GM23338 (cell line): ENCODE data around the gene COX7A1.
"Not testable (repeated sequence)": the region's sequence is repeated elsewhere in the genome, so short reads cannot be mapped to it uniquely, and the experiment has no call there.

Experiments
- EZH2phosphoT487 ChIP-seq: fragments of 200-600 bp; sonication (generic); IDR thresholded peaks from one replicate; pipeline ENCODE4 v1.8.1; 2018; ENCODE audit warnings: antibody characterized with exemption; ENCODE audit not compliant: unreplicated experiment
- POLR2AphosphoS5 ChIP-seq: IDR thresholded peaks from 2 replicates; pipeline ENCODE4 v1.6.1; 2016; ENCODE audit warnings: antibody characterized with exemption, low read depth
- TF ChIP-seq, protein P1 (sequence below), 2 experiments: fragments of 200-600 bp in 1 of 2; sonication (generic) in 1 of 2; conservative IDR thresholded peaks; 2 replicates each; pipeline versions ENCODE4 v1.5.1 to v1.6.1; 2016 to 2017; ENCODE audit warnings: antibody characterized with exemption in 2 of 2, low read depth in 2 of 2, mild to moderate bottlenecking in 2 of 2, moderate library complexity in 1 of 2

- not testable (repeated sequence) for TF ChIP-seq POLR2AphosphoS5, EZH2phosphoT487
- TF ChIP-seq, protein P1, sequence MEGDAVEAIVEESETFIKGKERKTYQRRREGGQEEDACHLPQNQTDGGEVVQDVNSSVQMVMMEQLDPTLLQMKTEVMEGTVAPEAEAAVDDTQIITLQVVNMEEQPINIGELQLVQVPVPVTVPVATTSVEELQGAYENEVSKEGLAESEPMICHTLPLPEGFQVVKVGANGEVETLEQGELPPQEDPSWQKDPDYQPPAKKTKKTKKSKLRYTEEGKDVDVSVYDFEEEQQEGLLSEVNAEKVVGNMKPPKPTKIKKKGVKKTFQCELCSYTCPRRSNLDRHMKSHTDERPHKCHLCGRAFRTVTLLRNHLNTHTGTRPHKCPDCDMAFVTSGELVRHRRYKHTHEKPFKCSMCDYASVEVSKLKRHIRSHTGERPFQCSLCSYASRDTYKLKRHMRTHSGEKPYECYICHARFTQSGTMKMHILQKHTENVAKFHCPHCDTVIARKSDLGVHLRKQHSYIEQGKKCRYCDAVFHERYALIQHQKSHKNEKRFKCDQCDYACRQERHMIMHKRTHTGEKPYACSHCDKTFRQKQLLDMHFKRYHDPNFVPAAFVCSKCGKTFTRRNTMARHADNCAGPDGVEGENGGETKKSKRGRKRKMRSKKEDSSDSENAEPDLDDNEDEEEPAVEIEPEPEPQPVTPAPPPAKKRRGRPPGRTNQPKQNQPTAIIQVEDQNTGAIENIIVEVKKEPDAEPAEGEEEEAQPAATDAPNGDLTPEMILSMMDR (conservative IDR thresholded peaks at IDR 0.05; ENCODE audit: low read depth in 2 of 2), result not testable (repeated sequence)
Observed at GRCh38 chr19:36173846-36174245, 21.6 kb upstream of the COX7A1 start.
